ENCODE data around the gene BTF3L4.
"Not testable (repeated sequence)": the region's sequence is repeated elsewhere in the genome, so short reads cannot be mapped to it uniquely, and the experiment has no call there.

The BTF3L4 gene

GRCh38 chr1:52055066-52055865 lies 829 bp upstream of the BTF3L4 start, which contains the start of gene TXNDC12:
TXNDC12 (minus strand) TSS chr1:52055191; CDS start chr1:52055096, 95 bp downstream.
- DNase-seq = peak; percentile 7 to 93 (median 72)

GRCh38 chr1:52055866-52056162 lies 281 bp upstream of the BTF3L4 start:
- no peak for DNase-seq

GRCh38 chr1:52056937-52057231 lies 789 bp downstream of the BTF3L4 start:
- no peak for DNase-seq

GRCh38 chr1:52057255-52057654 lies 1.2 kb downstream of the BTF3L4 start:
- DNase-seq = no peak

- no peak for DNase-seq
These were observed 1.9 kb downstream of the BTF3L4 start for GRCh38 chr1:52057876-52058415.

- DNase-seq = no peak
These were observed 3.2 kb downstream of the BTF3L4 start for GRCh38 chr1:52059321-52059720.

GRCh38 chr1:52059888-52060287 lies 3.8 kb downstream of the BTF3L4 start:
- no peak for DNase-seq

GRCh38 chr1:52060822-52061221 lies 4.7 kb downstream of the BTF3L4 start:
- DNase-seq = no peak

- DNase-seq = no peak
These were observed 7.1 kb downstream of the BTF3L4 start for GRCh38 chr1:52063192-52063591.

- no peak for DNase-seq
These were observed 14.6 kb downstream of the BTF3L4 start for GRCh38 chr1:52070704-52071103.

GRCh38 chr1:52072291-52072690 lies 16.2 kb downstream of the BTF3L4 start:
- no peak for DNase-seq

- not testable (repeated sequence) for DNase-seq
These were observed 21.2 kb downstream of the BTF3L4 start for GRCh38 chr1:52077277-52077676.

- no peak for DNase-seq
These were observed 23.9 kb downstream of the BTF3L4 start for GRCh38 chr1:52080014-52080415.

- not testable (repeated sequence) for DNase-seq
These were observed 31.8 kb downstream of the BTF3L4 start for GRCh38 chr1:52087892-52088291.

GRCh38 chr1:52094300-52094699 lies 38.2 kb downstream of the BTF3L4 start:
- not testable (repeated sequence) for DNase-seq

GRCh38 chr1:52096216-52096615 lies 40.1 kb downstream of the BTF3L4 start:
- DNase-seq = no peak

GRCh38 chr1:52098139-52098871 lies 42.2 kb downstream of the BTF3L4 start:
- no peak for DNase-seq

GRCh38 chr1:52102336-52103013 lies 46.4 kb downstream of the BTF3L4 start:
- DNase-seq = no peak

GRCh38 chr1:52111492-52111891 lies 55.4 kb downstream of the BTF3L4 start:
- peak in 1 of 14 donors; percentile 1 for DNase-seq

- DNase-seq = no peak
These were observed 56.4 kb downstream of the BTF3L4 start for GRCh38 chr1:52112489-52112888.

GRCh38 chr1:52119301-52120079 lies 63.4 kb downstream of the BTF3L4 start:
- no peak for DNase-seq

GRCh38 chr1:52122384-52122783 lies 66.3 kb downstream of the BTF3L4 start:
- DNase-seq = no peak

All from C1 segment of cervical spinal cord (tissue), 14 donors.